Neutrophil (primary cell): ENCODE data around the gene LDLRAD3.

Experiments
- H3K27ac ChIP-seq: fragments of 200-600 bp; sonication (generic); 2 replicates; pipeline ENCODE4 v1.5.1; 2016; ENCODE audit warnings: mild to moderate bottlenecking, moderate library complexity
- H3K27me3 ChIP-seq: fragments of 200-600 bp; sonication (generic); 2 replicates; pipeline ENCODE4 v1.6.0; 2016; ENCODE audit warnings: mild to moderate bottlenecking
- H3K36me3 ChIP-seq: fragments of 200-600 bp; sonication (generic); 2 replicates; pipeline ENCODE4 v1.5.1; 2017
- H3K4me1 ChIP-seq, 2 experiments: fragments of 200-600 bp in 1 of 2; sonication (generic) in 1 of 2; 1 replicate in 1 of 2; 2 replicates in 1 of 2; pipeline versions ENCODE4 v1.5.1 to v1.6.1; 2013 to 2016; ENCODE audit warnings: low read depth in 1 of 2, low read length in 1 of 2, mild to moderate bottlenecking in 1 of 2, moderate library complexity in 1 of 2; ENCODE audit not compliant: control insufficient read depth in 1 of 2, insufficient read depth in 1 of 2
- H3K4me3 ChIP-seq, 2 experiments: fragments of 200-600 bp in 1 of 2; sonication (generic) in 1 of 2; 1 replicate in 1 of 2; 2 replicates in 1 of 2; pipeline ENCODE4 v1.5.1; 2013 to 2016; ENCODE audit warnings: low read depth in 1 of 2, low read length in 1 of 2, mild to moderate bottlenecking in 1 of 2, moderate library complexity in 1 of 2
- H3K9me3 ChIP-seq: fragments of 200-600 bp; sonication (generic); 2 replicates; pipeline ENCODE4 v1.5.1; 2016
- CTCF ChIP-seq: fragments of 200-600 bp; sonication (generic); IDR thresholded peaks from 2 replicates; pipeline ENCODE4 v1.5.1; 2016; ENCODE audit warnings: antibody characterized with exemption

LDLRAD3 gene

GRCh38 chr11:36162883-36163434 lies 219.1 kb downstream of the LDLRAD3 start:
- Histone ChIP-seq H3K4me3 (no peak overlapping the region), H3K4me1 (no peaks in the 10 kb centered on the region), H3K36me3 (no peaks in the 10 kb centered on the region), H3K9me3 (no peaks in the 10 kb centered on the region), H3K27me3 (peaks cover 18% of the 10 kb centered on the region), H3K27ac (no peak overlapping the region)
- no peak for TF ChIP-seq CTCF

GRCh38 chr11:36164506-36165250 lies 220.8 kb downstream of the LDLRAD3 start:
- Histone ChIP-seq H3K27ac (no peak overlapping the region), H3K27me3 (peaks cover 18% of the 10 kb centered on the region), H3K36me3 (no peaks in the 10 kb centered on the region), H3K9me3 (no peaks in the 10 kb centered on the region), H3K4me1 (no peaks in the 10 kb centered on the region), H3K4me3 (no peak overlapping the region)
- no peak for TF ChIP-seq CTCF

- Histone ChIP-seq H3K9me3 (no peaks in the 10 kb centered on the region), H3K4me1 (no peaks in the 10 kb centered on the region), H3K36me3 (no peaks in the 10 kb centered on the region), H3K27ac (no peak overlapping the region), H3K4me3 (no peak overlapping the region), H3K27me3 (peaks cover 18% of the 10 kb centered on the region)
- TF ChIP-seq CTCF = no peak
These were observed 221.9 kb downstream of the LDLRAD3 start for GRCh38 chr11:36165621-36166397.

- Histone ChIP-seq H3K27me3 (peaks cover 22% of the 10 kb centered on the region), H3K27ac (no peak overlapping the region), H3K4me3 (no peak overlapping the region), H3K4me1 (no peaks in the 10 kb centered on the region), H3K36me3 (no peaks in the 10 kb centered on the region), H3K9me3 (no peaks in the 10 kb centered on the region)
- no peak for TF ChIP-seq CTCF
These were observed 223.2 kb downstream of the LDLRAD3 start for GRCh38 chr11:36167073-36167472.

- no peaks in the 10 kb centered on the region for H3K4me1 ChIP-seq
- no peaks in the 10 kb centered on the region for H3K36me3 ChIP-seq
- no peak for TF ChIP-seq CTCF
- H3K27ac ChIP-seq = no peak overlapping the region
- H3K27me3 ChIP-seq = peaks cover 22% of the 10 kb centered on the region
- H3K4me3 ChIP-seq = no peak overlapping the region
- H3K9me3 ChIP-seq = no peaks in the 10 kb centered on the region
These were observed 223.9 kb downstream of the LDLRAD3 start for GRCh38 chr11:36167729-36168128.
